NT2/D1 (cell line): ENCODE data around the gene ENTHD1.

Source experiments
- YY1 ChIP-seq: IDR thresholded peaks from 2 replicates; pipeline ENCODE4 v1.6.1; 2011; ENCODE audit not compliant: insufficient read length, insufficient read depth
- ZNF274 ChIP-seq: IDR thresholded peaks from 2 replicates; pipeline ENCODE4 v1.6.1; 2011; ENCODE audit warnings: mild to moderate bottlenecking, low read depth, low read length

- TF ChIP-seq ZNF274 (no peak), YY1 (no peak)
Measured at GRCh38 chr22:39917776-39918495, 24.4 kb upstream of the ENTHD1 start.
